Neuron (in vitro differentiated cells): Measurements from ENCODE around the gene RASGRF2.
"Not testable (repeated sequence)": the region's sequence is repeated elsewhere in the genome, so short reads cannot be mapped to it uniquely, and the experiment has no call there.

Source experiments
- H2AFZ ChIP-seq: one replicate; pipeline ENCODE4 v1.6.1; 2013; ENCODE audit warnings: low read depth, mild to moderate bottlenecking, inconsistent platforms, low read length, moderate library complexity
- H3K27me3 ChIP-seq: one replicate; pipeline ENCODE4 v1.6.1; 2013; ENCODE audit warnings: low read length; ENCODE audit not compliant: insufficient read depth
- H3K36me3 ChIP-seq: one replicate; pipeline ENCODE4 v1.6.1; 2013; ENCODE audit warnings: low read length; ENCODE audit not compliant: insufficient read depth
- H3K4me1 ChIP-seq: one replicate; pipeline ENCODE4 v1.6.1; 2013; ENCODE audit warnings: low read length; ENCODE audit not compliant: insufficient read depth
- H3K4me3 ChIP-seq: 2 replicates; pipeline ENCODE4 v1.5.1; 2013; ENCODE audit warnings: mild to moderate bottlenecking, low read length, moderate library complexity
- H3K9me3 ChIP-seq: one replicate; pipeline ENCODE4 v1.6.1; 2013; ENCODE audit warnings: low read length

The RASGRF2 gene

DNA sequence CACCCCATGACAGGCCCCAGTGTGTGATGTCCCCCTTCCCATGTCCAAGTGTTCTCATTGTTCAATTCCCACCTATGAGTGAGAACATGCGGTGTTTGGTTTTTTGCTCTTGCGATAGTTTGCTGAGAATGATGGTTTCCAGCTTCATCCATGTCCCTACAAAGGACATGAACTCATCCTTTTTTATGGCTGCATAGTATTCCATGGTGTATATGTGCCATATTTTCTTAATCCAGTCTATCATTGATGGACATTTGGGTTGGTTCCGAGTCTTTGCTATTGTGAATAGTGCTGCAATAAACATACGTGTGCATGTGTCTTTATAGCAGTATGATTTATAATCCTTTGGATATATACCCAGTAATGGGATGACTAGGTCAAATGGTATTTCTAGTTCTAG lies 93.1 kb downstream of the RASGRF2 start:
- not testable (repeated sequence) for H2AFZ ChIP-seq, H3K4me1 ChIP-seq, H3K4me3 ChIP-seq, H3K27me3 ChIP-seq, H3K36me3 ChIP-seq, H3K9me3 ChIP-seq

DNA sequence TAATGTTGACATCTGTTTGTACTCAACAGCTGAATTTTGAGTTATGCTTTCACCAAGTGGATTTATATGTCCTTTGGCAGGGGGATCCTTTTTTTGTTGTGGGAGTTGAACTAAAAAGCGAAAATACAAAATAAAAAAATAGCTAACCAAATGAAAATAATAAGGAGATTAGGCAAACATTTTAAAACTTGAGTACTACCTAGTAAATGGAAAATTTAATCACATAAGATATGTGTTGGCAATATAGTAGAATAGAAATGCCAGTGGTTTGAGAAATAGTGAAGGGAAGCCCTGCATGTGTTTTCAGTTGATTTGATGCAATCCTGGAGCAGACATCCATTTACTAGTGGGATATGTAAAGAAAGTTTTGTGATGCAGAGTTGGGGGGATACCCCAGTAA lies 98.0 kb downstream of the RASGRF2 start:
- H3K4me3 ChIP-seq = no peak overlapping the region
- no peak overlapping the region for H2AFZ ChIP-seq
- no peaks in the 10 kb centered on the region for H3K27me3 ChIP-seq
- H3K9me3 ChIP-seq = no peaks in the 10 kb centered on the region
- no peaks in the 10 kb centered on the region for H3K36me3 ChIP-seq
- H3K4me1 ChIP-seq = no peaks in the 10 kb centered on the region

GRCh38 chr5:81065492-81065891 lies 105.3 kb downstream of the RASGRF2 start:
- H3K27me3 ChIP-seq = no peaks in the 10 kb centered on the region
- H3K4me1 ChIP-seq = peaks cover 20% of the 10 kb centered on the region
- H3K36me3 ChIP-seq = no peaks in the 10 kb centered on the region
- no peak overlapping the region for H3K4me3 ChIP-seq
- H2AFZ ChIP-seq = no peak overlapping the region
- no peaks in the 10 kb centered on the region for H3K9me3 ChIP-seq

GRCh38 chr5:81066102-81066501 lies 105.9 kb downstream of the RASGRF2 start:
- Histone ChIP-seq H3K9me3 (no peaks in the 10 kb centered on the region), H3K27me3 (no peaks in the 10 kb centered on the region), H3K4me3 (no peak overlapping the region), H3K4me1 (peaks cover 20% of the 10 kb centered on the region), H2AFZ (no peak overlapping the region), H3K36me3 (no peaks in the 10 kb centered on the region)

- no peak overlapping the region for H2AFZ ChIP-seq
- H3K36me3 ChIP-seq = no peaks in the 10 kb centered on the region
- H3K27me3 ChIP-seq = no peaks in the 10 kb centered on the region
- H3K9me3 ChIP-seq = no peaks in the 10 kb centered on the region
- H3K4me3 ChIP-seq = no peak overlapping the region
- peaks cover 20% of the 10 kb centered on the region for H3K4me1 ChIP-seq
These were observed 107.2 kb downstream of the RASGRF2 start for GRCh38 chr5:81067406-81067805.

- no peaks in the 10 kb centered on the region for H3K9me3 ChIP-seq
- H2AFZ ChIP-seq = no peak overlapping the region
- no peak overlapping the region for H3K4me3 ChIP-seq
- H3K27me3 ChIP-seq = no peaks in the 10 kb centered on the region
- peaks cover 20% of the 10 kb centered on the region for H3K4me1 ChIP-seq
- no peaks in the 10 kb centered on the region for H3K36me3 ChIP-seq
These were observed 107.9 kb downstream of the RASGRF2 start for GRCh38 chr5:81068063-81068462.

- Histone ChIP-seq H2AFZ (no peak overlapping the region), H3K27me3 (no peaks in the 10 kb centered on the region), H3K36me3 (no peaks in the 10 kb centered on the region), H3K4me3 (no peak overlapping the region), H3K9me3 (no peaks in the 10 kb centered on the region), H3K4me1 (peaks cover 20% of the 10 kb centered on the region)
These were observed 108.5 kb downstream of the RASGRF2 start for GRCh38 chr5:81068635-81069034.

DNA sequence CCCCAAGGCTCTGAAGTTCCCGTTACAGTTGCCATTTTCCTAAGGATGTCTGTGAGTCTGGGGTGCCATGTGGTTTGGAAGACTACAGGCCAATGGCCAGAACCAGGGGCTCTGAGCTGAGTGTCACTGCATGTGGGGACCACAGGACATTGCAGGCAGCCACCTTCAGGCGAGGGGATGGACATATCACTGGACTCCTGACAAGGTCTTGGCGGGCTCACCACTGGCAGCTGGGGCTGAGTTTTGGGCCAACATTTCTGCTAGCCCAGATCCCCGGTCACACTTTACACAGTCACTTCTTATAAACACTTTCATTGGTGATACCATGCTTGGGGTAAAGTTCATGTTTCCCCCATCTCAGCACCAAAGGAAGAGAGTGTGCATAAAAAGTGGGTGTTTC lies 109.8 kb downstream of the RASGRF2 start:
- H3K36me3 ChIP-seq = no peaks in the 10 kb centered on the region
- H3K4me1 ChIP-seq = peaks cover 16% of the 10 kb centered on the region
- no peaks in the 10 kb centered on the region for H3K9me3 ChIP-seq
- H2AFZ ChIP-seq = no peak overlapping the region
- no peak overlapping the region for H3K4me3 ChIP-seq
- H3K27me3 ChIP-seq = no peaks in the 10 kb centered on the region

GRCh38 chr5:81070571-81071255 lies 110.5 kb downstream of the RASGRF2 start:
- no peaks in the 10 kb centered on the region for H3K27me3 ChIP-seq
- peaks cover 15% of the 10 kb centered on the region for H3K4me1 ChIP-seq
- no peaks in the 10 kb centered on the region for H3K9me3 ChIP-seq
- H2AFZ ChIP-seq = no peak overlapping the region
- H3K4me3 ChIP-seq = no peak overlapping the region
- H3K36me3 ChIP-seq = no peaks in the 10 kb centered on the region

DNA sequence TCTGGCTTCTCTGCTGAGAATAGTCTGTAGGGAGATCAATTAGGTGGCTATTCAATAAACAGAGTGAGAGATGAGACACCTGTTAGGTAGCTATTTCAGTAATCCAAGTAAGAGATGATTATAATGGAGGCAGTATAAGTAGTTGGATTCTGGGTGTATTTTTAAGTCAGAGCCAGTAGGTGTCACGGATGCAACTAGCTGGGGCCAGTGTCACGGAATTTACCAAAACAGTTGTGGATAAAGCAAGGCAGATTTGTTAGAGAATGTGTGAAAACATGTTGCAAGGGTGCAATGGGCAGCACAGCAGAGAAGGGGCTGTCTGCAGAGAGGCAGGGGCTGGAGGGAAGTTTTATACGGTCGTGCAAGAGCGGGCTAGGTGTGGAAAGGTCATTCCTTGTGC lies 114.9 kb downstream of the RASGRF2 start:
- Histone ChIP-seq H3K4me3 (no peak overlapping the region), H3K4me1 (no peaks in the 10 kb centered on the region), H3K9me3 (peaks cover 3% of the 10 kb centered on the region), H2AFZ (no peak overlapping the region), H3K36me3 (no peaks in the 10 kb centered on the region), H3K27me3 (peaks cover 2% of the 10 kb centered on the region)

DNA sequence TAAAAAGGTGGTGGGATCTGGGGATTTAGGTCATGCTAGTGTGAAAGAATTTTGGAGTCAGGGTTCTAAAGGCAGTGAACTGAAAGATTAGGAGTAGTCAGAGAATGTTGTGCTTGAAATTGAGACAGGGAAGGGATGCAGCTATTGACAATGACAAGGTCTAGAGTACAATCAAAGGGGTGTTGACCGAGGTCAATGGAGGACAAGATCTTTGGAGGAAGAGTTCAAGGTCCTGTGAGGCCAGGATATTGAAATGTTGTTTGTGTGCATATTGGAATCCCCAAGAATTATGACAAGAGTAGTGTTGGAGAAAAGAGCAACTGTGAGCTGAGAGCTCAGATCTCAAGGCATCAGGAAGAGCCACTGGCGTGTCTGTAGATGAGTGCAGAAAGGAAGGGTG lies 116.9 kb downstream of the RASGRF2 start:
- Histone ChIP-seq H3K4me3 (no peak overlapping the region), H3K9me3 (peaks cover 3% of the 10 kb centered on the region), H2AFZ (no peak overlapping the region), H3K4me1 (no peaks in the 10 kb centered on the region), H3K36me3 (no peaks in the 10 kb centered on the region), H3K27me3 (peaks cover 2% of the 10 kb centered on the region)

GRCh38 chr5:81078930-81079329 lies 118.8 kb downstream of the RASGRF2 start:
- no peak overlapping the region for H2AFZ ChIP-seq
- peaks cover 3% of the 10 kb centered on the region for H3K9me3 ChIP-seq
- no peaks in the 10 kb centered on the region for H3K4me1 ChIP-seq

DNA sequence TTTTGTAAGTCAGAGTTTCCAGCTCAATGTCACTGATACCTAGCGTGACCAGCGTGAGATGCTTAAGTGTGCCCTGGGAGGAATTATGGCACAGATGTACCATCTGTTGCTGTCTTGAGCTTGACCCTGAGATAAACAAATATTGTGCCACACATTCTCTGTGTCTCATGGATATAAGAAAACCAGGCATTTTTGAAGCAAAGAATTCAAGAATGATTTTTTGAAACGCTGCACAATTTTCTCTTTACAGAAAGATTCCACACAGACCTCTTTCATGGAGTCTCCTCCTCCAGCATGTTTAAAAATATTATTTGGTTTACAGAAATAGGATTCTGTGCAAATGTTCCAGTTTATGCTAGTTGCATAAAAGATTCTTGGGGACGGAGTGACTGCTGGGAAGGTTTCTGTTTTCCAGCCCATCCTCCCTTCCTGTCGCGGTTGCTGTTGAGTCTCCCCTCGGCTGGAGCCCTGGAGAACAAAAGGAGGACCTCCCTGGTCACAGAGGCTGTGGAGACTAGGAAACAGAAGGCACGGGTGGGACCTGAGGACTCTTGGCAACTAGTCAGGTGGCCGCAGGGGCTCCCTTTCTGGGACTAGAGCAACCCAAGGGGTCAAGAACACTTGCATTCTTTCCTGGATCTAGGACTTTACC lies 120.8 kb downstream of the RASGRF2 start:
- Histone ChIP-seq H2AFZ (no peak overlapping the region), H3K4me1 (no peaks in the 10 kb centered on the region), H3K36me3 (no peaks in the 10 kb centered on the region)

More at GRCh38 chr5:81078930-81079329, 118.8 kb downstream of the RASGRF2 start:
- Histone ChIP-seq H3K36me3 (no peaks in the 10 kb centered on the region), H3K27me3 (peaks cover 2% of the 10 kb centered on the region), H3K4me3 (no peak overlapping the region)

GRCh38 chr5:81081461-81081835 lies 121.3 kb downstream of the RASGRF2 start:
- Histone ChIP-seq H3K27me3 (no peaks in the 10 kb centered on the region), H3K36me3 (no peaks in the 10 kb centered on the region), H2AFZ (no peak overlapping the region), H3K4me1 (no peaks in the 10 kb centered on the region), H3K4me3 (no peak overlapping the region), H3K9me3 (peaks cover 3% of the 10 kb centered on the region)

More for the DNA sequence above, 120.8 kb downstream of the RASGRF2 start:
- Histone ChIP-seq H3K9me3 (peaks cover 3% of the 10 kb centered on the region), H3K27me3 (peaks cover under 1% of the 10 kb centered on the region), H3K4me3 (no peak overlapping the region)
